ENCODE data around the gene TRIO.

The TRIO gene

GRCh38 chr5:14216902-14217301, 73.8 kb downstream of the TRIO start:
- peaks cover 16% of the 10 kb centered on the region for H3K79me2 ChIP-seq
- H3K4me1 ChIP-seq, result peaks cover 15% of the 10 kb centered on the region
- no peak overlapping the region for H3K4me3 ChIP-seq (ENCODE audit: low read depth, low read length)
- H3K9ac ChIP-seq, result no peak overlapping the region
- no peak overlapping the region for H2AFZ ChIP-seq
- H3K4me2 ChIP-seq (ENCODE audit: low read length), result no peak overlapping the region
- no peak overlapping the region for H3K27ac ChIP-seq
- H3K9me3 ChIP-seq (ENCODE audit: control insufficient read depth, low read length), result no peaks in the 10 kb centered on the region
- no peaks in the 10 kb centered on the region for H3K27me3 ChIP-seq (ENCODE audit: control insufficient read depth, insufficient read depth, low read length)
- TF ChIP-seq, protein P1, sequence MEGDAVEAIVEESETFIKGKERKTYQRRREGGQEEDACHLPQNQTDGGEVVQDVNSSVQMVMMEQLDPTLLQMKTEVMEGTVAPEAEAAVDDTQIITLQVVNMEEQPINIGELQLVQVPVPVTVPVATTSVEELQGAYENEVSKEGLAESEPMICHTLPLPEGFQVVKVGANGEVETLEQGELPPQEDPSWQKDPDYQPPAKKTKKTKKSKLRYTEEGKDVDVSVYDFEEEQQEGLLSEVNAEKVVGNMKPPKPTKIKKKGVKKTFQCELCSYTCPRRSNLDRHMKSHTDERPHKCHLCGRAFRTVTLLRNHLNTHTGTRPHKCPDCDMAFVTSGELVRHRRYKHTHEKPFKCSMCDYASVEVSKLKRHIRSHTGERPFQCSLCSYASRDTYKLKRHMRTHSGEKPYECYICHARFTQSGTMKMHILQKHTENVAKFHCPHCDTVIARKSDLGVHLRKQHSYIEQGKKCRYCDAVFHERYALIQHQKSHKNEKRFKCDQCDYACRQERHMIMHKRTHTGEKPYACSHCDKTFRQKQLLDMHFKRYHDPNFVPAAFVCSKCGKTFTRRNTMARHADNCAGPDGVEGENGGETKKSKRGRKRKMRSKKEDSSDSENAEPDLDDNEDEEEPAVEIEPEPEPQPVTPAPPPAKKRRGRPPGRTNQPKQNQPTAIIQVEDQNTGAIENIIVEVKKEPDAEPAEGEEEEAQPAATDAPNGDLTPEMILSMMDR (IDR thresholded peaks at IDR 0.05), result no peak
- no peaks in the 10 kb centered on the region for H3K36me3 ChIP-seq (ENCODE audit: control insufficient read depth, insufficient read depth, low read length)

GRCh38 chr5:14217587-14217986, 74.4 kb downstream of the TRIO start:
- no peak overlapping the region for H3K4me2 ChIP-seq (ENCODE audit: low read length)
- no peak overlapping the region for H3K27ac ChIP-seq
- peaks cover 15% of the 10 kb centered on the region for H3K4me1 ChIP-seq
- H3K79me2 ChIP-seq, result peaks cover 19% of the 10 kb centered on the region
- H3K9ac ChIP-seq, result no peak overlapping the region
- no peaks in the 10 kb centered on the region for H3K36me3 ChIP-seq (ENCODE audit: control insufficient read depth, insufficient read depth, low read length)
- no peaks in the 10 kb centered on the region for H3K27me3 ChIP-seq (ENCODE audit: control insufficient read depth, insufficient read depth, low read length)
- no peak overlapping the region for H2AFZ ChIP-seq
- TF ChIP-seq, protein P1 (IDR thresholded peaks at IDR 0.05), result no peak
- H3K4me3 ChIP-seq (ENCODE audit: low read depth, low read length), result no peak overlapping the region
- no peaks in the 10 kb centered on the region for H3K9me3 ChIP-seq (ENCODE audit: control insufficient read depth, low read length)

DNA sequence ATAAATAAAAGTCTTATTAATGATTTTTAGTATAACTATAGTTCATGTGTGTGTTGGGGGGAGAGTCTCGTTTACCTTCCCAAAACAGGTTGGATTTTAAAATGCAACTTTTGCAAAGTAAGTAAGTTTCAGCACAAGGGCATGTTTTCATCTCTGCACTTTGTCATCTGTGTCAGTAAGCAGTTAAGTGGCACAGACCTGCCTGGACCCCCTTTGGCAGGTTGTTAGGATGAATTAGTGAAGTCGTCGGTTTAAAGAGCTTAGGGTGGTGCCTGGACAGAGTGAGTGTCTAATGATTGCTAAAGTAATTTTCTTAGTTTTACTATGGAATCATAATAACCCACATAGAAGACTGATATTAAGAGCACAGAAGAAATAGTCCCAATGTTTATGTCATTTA, 74.9 kb downstream of the TRIO start:
- Histone ChIP-seq H3K4me3 (ENCODE audit: low read depth, low read length) (no peak overlapping the region), H3K4me1 (peaks cover 15% of the 10 kb centered on the region), H2AFZ (no peak overlapping the region), H3K9me3 (ENCODE audit: control insufficient read depth, low read length) (no peaks in the 10 kb centered on the region), H3K27ac (no peak overlapping the region), H3K9ac (no peak overlapping the region), H3K36me3 (ENCODE audit: control insufficient read depth, insufficient read depth, low read length) (no peaks in the 10 kb centered on the region), H3K27me3 (ENCODE audit: control insufficient read depth, insufficient read depth, low read length) (no peaks in the 10 kb centered on the region), H3K79me2 (peaks cover 23% of the 10 kb centered on the region), H3K4me2 (ENCODE audit: low read length) (no peak overlapping the region)
- TF ChIP-seq, protein P1 (IDR thresholded peaks at IDR 0.05), result no peak

- Histone ChIP-seq H3K9me3 (ENCODE audit: control insufficient read depth, low read length) (no peaks in the 10 kb centered on the region), H3K4me1 (peaks cover 15% of the 10 kb centered on the region), H3K27ac (no peak overlapping the region), H2AFZ (no peak overlapping the region), H3K9ac (no peak overlapping the region), H3K4me3 (ENCODE audit: low read depth, low read length) (no peak overlapping the region), H3K36me3 (ENCODE audit: control insufficient read depth, insufficient read depth, low read length) (no peaks in the 10 kb centered on the region), H3K4me2 (ENCODE audit: low read length) (no peak overlapping the region), H3K27me3 (ENCODE audit: control insufficient read depth, insufficient read depth, low read length) (no peaks in the 10 kb centered on the region), H3K79me2 (peaks cover 27% of the 10 kb centered on the region)
- TF ChIP-seq, protein P1 (IDR thresholded peaks at IDR 0.05), result no peak
Observed at GRCh38 chr5:14218480-14218879, 75.3 kb downstream of the TRIO start.

- no peaks in the 10 kb centered on the region for H3K9me3 ChIP-seq (ENCODE audit: control insufficient read depth, low read length)
- H3K27me3 ChIP-seq (ENCODE audit: control insufficient read depth, insufficient read depth, low read length), result no peaks in the 10 kb centered on the region
- TF ChIP-seq, protein P1 (IDR thresholded peaks at IDR 0.05), result no peak
- no peaks in the 10 kb centered on the region for H3K36me3 ChIP-seq (ENCODE audit: control insufficient read depth, insufficient read depth, low read length)
- no peak overlapping the region for H3K27ac ChIP-seq
- H3K4me2 ChIP-seq (ENCODE audit: low read length), result no peak overlapping the region
- no peak overlapping the region for H3K4me3 ChIP-seq (ENCODE audit: low read depth, low read length)
- H3K4me1 ChIP-seq, result peaks cover 14% of the 10 kb centered on the region
- H3K9ac ChIP-seq, result no peak overlapping the region
- peaks cover 29% of the 10 kb centered on the region for H3K79me2 ChIP-seq
- H2AFZ ChIP-seq, result no peak overlapping the region
Observed at GRCh38 chr5:14218897-14219573, 75.9 kb downstream of the TRIO start.
